ENCODE results near the gene TMEM151B.
"Not testable (repeated sequence)": the region's sequence is repeated elsewhere in the genome, so short reads cannot be mapped to it uniquely, and the experiment has no call there.

Gene TMEM151B

GRCh38 chr6:44228433-44228832 is 41.8 kb upstream of the TMEM151B start:
- DNase-seq (ENCODE audit: low read depth): no peak
- no peak for TF ChIP-seq CTCF (IDR thresholded peaks at IDR 0.05; ENCODE audit: low read length, missing control alignments)
- no peak overlapping the region for H3K4me3 ChIP-seq (replicated peaks; ENCODE audit: low read depth, low read length)

GRCh38 chr6:44228836-44229235 is 41.4 kb upstream of the TMEM151B start:
- no peak for DNase-seq (ENCODE audit: low read depth)
- TF ChIP-seq CTCF (IDR thresholded peaks at IDR 0.05; ENCODE audit: low read length, missing control alignments): no peak
- H3K4me3 ChIP-seq (replicated peaks; ENCODE audit: low read depth, low read length): no peak overlapping the region

GRCh38 chr6:44229376-44230033 is 40.7 kb upstream of the TMEM151B start:
- no peak for DNase-seq (ENCODE audit: low read depth)
- TF ChIP-seq CTCF (IDR thresholded peaks at IDR 0.05; ENCODE audit: low read length, missing control alignments): no peak
- no peak overlapping the region for H3K4me3 ChIP-seq (replicated peaks; ENCODE audit: low read depth, low read length)

- no peak for TF ChIP-seq CTCF (IDR thresholded peaks at IDR 0.05; ENCODE audit: low read length, missing control alignments)
- DNase-seq (ENCODE audit: low read depth): no peak
- H3K4me3 ChIP-seq (replicated peaks; ENCODE audit: low read depth, low read length): no peak overlapping the region
These were observed 40.1 kb upstream of the TMEM151B start for GRCh38 chr6:44230034-44230675.

- not testable (repeated sequence) for H3K4me3 ChIP-seq (replicated peaks; ENCODE audit: low read depth, low read length); DNase-seq (ENCODE audit: low read depth)
These were observed 38.8 kb upstream of the TMEM151B start for GRCh38 chr6:44231426-44231825.

- no peak for DNase-seq (ENCODE audit: low read depth)
- H3K4me3 ChIP-seq (replicated peaks; ENCODE audit: low read depth, low read length): no peak overlapping the region
- no peak for TF ChIP-seq CTCF (IDR thresholded peaks at IDR 0.05; ENCODE audit: low read length, missing control alignments)
These were observed 37.3 kb upstream of the TMEM151B start for GRCh38 chr6:44232676-44233566.

- no peak for TF ChIP-seq CTCF (IDR thresholded peaks at IDR 0.05; ENCODE audit: low read length, missing control alignments)
- no peak overlapping the region for H3K4me3 ChIP-seq (replicated peaks; ENCODE audit: low read depth, low read length)
- no peak for DNase-seq (ENCODE audit: low read depth)
These were observed 36.6 kb upstream of the TMEM151B start for GRCh38 chr6:44233567-44234100.
